Fibroblast of gingiva (primary cell): Measurements from ENCODE around the gene GRAP2.
A peak's percentile ranks its signal among the peaks of the same experiment; 100 is the strongest.
"Not testable (repeated sequence)": the region's sequence is repeated elsewhere in the genome, so short reads cannot be mapped to it uniquely, and the experiment has no call there.

Experiments
- DNase-seq: peaks from one replicate; pipeline ENCODE4 v3.0.0-alpha.2; 2011; ENCODE audit warnings: low read depth

Gene GRAP2

DNA sequence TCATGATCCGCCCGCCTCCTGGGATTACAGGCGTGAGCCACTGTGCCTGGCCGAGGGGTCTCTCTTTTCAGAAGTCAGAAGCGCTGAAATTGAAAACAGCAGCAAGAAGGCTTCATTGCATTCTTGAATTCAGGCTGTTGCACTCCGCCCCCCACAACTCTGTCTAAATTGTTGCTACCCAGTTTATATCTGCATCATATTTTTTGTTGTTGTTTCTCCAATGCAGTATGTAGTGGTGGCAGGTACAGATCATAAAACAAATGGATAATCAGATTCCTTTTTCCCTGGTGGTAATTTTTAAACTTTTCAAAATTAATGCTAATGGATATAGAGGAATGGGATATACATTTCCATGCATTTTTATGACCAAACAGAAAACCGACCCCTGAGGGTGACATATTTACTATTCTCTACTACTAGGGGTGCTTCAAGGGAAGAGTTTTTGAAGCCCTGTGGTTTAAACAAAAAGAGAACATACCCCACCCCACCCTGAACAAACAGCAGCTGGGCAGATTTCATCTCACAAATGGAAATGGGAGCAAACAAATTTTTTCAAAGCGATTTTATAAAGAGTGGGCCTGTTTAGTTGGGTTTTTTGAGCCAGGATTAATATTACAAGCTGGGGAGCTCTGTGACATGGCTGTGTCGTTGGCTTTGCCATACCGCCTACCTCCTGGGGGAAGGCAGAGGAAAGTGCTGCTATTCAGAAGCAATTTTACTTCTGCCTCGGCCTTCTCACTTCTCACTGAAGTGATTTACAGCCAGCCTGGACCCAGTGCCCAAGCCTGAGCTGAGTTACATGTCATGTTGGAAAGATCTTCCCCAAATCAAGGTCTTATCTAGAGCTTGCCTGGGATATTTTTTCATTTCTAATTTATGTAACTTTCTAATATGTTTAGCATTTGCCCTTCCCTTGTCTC, 43.3 kb downstream of the GRAP2 start:
- DNase-seq: no peak

DNA sequence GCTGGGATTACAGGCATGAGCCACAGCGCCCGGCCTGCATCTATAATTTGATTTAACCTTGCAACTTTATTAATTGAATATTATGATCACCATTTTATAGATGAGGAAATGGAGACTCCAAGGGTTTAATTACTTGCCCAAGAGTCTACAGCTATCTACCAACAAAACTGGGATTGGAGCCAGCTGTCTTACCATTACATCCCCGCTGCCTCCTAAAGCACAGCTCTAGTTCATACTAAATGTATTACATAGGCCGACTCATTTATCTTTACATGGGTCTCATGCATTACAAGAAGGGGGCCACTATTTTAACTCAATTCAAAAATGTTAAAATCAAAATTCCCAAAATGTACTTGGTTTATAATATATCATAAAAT, 45.2 kb downstream of the GRAP2 start:
- no peak for DNase-seq

DNA sequence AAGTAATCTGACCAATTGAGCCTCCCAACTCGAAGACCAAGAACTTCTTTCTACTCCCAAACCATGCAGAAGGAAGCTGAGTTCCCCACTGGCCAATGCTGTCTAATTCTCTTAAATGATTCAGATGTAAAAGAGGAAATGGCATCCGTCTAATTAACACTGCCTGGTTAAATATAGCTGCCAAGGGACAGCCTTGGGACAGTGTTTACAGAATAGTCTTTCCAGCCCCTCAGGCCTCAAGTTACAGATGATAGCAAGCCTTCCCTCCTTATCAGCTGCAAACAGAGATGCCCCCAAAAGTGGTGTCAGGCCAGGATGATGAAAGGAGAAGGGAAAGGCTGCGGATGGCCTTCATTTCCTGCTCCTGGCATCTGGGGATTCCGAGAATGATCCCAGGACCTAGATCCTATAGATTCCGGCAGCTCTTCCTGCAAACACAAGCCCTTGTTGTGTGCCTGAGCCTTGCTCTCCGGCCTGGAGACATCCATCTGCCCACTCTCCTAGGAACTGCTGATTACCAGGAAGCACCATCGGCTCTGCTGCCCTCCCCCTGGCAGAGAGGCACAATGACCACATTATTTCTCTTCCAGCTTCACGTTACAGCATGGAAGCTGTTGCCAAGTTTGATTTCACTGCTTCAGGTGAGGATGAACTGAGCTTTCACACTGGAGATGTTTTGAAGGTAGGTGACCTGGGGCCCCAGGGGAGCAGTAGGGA, 45.8 kb downstream of the GRAP2 start:
- no peak for DNase-seq

DNA sequence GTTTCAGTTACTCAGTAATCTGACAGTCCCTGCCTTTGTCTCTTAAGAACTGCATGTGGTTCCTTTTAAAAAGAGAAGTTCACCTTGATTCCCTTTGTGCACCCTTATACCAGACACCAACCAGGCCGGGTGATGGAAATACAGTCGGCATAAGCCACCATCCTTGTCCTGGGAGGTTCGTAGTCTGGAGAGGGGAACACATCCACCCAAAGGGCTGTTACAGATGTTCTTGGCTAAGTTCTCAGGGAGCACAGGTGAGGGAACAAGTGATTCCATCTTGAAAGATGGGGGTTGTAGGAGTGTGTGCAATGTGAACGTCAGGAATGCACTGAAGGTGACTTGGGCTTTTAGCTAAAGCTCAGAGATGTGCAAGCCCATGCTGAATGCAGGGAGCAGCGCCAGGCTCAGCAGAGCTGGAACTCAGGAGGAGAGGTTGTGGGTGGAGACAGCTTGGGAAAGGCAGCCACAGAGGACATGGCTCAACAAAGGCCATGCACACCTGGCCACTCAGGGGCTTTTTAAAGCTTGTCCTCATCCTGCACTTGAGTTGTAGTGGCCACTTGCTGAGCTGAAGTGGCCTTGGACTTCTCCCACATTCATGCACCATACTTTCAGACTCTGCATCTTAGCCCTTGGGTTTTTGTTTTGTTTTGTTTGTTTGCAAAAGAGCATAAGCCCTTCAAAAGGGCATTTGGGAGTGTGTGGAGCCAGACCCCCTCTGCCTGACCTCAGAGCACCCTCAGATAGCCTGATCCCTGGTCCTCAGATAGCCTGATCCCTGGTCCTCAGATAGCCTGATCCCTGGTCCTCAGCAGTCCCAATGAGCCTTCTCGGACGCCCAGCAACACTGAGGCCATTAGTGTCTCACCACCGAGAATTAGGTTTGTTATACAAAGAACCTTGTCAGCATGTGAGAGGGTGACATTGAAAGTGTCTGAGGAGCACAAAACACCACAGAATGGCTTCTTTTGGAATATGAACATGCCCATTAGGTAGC, 46.6 kb downstream of the GRAP2 start:
- no peak for DNase-seq

DNA sequence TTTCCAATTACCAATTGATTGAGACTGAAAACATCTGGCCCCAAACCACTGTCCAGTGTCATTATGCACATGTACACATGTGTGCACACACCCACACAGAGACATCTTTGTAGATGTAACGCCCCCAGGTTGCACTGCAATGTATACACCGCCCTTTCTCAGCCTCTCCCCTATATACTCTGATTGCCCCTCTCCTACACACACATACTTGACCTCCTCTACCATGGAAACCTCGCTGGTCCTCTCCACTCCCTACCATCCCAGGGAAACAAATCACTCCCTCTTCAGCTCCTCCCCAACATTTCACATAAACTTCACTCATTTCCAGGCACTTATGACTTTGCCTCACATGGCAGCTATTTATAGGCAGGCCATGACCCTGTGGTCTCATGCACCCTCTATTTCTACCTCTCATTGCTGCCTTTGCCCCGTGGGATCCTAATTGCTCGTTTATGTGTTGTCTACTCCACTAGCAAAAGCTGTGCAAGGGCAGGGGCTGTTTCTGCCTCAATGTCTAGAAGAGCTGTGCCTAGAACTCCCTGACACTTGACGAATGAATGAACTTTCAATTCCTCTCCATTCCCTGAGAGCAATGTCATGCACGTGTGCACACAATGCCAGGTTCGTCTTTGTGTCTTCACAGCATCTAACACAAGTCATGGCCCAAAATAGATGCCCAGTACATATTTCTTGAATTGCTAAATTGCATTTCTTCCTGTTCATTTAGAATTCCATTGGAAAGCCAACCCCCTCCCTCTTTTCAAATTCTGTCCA, 49.3 kb downstream of the GRAP2 start:
- no peak for DNase-seq

DNA sequence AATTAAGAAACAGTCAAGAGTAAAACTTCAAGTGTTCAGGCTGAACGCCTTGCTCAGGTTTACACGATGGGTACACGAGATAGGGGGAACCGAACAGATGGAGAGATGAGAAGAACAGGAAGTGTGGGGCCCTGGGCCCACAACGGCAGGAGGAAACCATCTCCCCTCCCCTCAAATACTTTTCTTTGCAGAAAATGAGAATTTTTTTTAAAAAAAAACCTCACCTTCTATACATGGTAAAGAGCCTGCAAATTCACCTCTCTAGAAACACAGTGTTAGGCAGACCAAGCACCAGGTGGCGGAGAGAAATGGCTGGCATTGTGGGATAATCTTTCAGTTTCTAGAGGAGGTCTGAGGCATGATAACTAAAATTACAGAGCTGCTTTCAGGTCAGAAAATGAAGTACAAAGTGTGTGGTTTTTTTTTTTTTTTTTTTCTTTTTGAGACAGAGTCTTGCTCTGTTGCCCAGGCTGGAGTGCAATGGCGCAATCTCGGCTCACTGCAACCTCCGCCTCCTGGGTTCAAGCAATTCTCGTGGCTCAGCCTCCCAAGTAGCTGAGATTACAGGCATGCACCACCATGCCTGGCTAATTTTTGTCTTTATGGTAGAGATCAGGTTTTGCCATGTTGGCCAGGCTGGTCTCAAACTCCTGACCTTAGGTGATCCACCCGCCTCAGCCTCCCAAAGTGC, 50.9 kb downstream of the GRAP2 start:
- DNase-seq: not testable (repeated sequence)

DNA sequence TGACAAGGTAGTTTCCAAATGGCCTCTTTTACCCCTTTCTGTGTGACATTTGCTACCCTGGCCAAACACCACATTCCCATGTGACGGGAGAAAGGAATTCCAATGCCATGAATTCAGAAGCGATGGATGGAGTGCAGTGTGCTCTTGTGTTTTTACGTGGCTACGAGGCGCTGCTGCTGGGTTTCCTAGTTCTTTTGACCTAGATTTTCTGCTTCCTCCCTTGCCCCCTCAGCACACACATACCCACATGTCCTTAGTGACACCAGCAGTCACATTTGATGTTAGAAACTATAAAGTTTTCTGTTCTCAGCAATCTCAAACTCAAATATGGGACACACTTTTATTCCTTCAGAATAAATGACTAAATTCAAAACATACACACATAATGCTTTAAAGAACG, 51.5 kb downstream of the GRAP2 start:
- no peak for DNase-seq

DNA sequence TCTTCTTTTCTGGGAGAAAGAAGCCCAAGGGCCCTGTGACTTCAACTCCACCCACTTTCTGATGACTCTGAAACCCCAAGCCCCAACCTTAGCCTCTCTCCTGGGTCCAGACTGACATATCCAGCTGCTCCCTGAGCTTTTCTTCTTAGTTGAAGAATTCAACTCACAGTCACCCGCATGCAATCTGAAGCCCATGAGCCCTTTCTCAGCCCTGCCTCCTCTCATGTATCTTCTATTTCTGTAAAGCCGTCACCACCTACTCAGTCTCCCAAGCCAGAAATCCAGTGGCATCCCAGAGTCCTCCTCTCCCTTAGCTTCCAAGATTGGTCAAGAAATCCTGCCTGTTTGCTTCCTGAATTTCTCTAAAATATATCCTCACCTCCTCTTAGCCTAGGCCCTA, 52.2 kb downstream of the GRAP2 start:
- no peak for DNase-seq

DNA sequence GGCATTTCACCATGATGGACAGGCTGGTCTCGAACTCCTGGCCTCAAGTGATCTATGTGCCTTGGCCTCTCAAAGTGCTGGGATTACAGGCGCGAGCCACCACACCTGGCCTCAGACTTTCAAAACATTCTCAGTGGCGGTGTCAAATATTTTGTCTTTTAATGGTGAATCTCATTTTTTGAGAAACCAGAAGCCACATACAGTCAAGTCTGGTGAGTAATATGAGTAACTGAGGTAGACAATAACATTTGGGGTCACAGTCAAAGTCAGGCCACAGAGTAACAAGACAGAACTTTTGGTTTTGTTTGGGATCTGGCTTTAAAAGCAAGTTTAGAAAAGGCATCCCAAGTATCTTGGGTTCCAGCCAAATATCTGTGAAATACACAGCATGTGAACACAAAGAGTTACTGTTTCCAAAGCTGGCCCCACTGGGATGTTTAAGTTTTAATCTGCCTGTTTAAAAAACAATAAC, 53.7 kb downstream of the GRAP2 start:
- DNase-seq: peak; percentile 33

DNA sequence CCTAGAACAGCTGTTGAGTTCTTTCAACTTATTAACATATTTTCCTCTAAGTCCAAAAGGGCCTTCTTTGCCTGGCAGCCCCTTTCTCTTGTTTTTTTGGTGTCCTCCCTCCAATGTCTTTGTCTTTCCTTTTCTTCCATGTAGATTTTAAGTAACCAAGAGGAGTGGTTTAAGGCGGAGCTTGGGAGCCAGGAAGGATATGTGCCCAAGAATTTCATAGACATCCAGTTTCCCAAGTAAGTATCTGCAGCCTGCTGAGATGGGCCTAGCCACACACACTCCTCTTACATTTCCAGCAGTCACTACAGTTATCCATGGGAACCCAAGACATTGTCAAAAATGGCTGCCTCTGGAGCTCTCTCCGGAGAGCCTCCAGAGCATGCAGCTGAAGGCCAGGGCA, 54.8 kb downstream of the GRAP2 start:
- no peak for DNase-seq

DNA sequence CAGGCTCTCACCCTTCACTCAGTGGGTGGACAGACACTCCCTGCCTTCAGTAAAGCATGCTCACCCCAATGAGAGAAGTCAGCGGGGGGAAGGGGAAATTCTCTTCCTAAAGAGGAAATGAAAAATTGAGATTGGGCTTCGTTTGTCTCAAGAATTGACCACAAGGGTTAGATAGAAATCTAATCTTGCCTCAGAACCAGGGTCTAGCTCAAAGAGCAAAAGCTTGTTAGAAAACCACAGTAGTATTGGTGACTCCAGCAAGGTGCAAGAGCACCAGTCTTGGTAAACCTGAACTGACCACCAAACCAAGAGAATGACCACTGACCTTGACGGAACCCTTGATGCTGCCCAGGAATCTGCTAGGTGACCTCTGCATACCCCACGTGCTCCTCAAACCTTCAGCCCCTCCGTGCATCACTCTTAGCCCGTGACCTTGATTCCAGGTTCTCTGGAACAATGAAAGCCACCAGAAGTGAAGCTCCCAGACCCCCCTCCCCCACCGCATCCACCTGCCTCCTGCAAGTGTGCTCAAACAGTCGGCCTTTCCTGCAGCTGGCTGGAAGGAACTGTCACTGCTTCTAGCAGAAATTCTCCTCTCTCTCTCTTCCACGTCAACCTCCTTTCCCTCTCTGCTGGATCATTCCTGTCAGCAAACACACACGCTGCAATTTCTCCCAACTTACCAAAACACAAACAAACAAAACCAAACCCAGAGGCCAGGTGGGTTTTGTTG, 56.2 kb downstream of the GRAP2 start:
- no peak for DNase-seq

DNA sequence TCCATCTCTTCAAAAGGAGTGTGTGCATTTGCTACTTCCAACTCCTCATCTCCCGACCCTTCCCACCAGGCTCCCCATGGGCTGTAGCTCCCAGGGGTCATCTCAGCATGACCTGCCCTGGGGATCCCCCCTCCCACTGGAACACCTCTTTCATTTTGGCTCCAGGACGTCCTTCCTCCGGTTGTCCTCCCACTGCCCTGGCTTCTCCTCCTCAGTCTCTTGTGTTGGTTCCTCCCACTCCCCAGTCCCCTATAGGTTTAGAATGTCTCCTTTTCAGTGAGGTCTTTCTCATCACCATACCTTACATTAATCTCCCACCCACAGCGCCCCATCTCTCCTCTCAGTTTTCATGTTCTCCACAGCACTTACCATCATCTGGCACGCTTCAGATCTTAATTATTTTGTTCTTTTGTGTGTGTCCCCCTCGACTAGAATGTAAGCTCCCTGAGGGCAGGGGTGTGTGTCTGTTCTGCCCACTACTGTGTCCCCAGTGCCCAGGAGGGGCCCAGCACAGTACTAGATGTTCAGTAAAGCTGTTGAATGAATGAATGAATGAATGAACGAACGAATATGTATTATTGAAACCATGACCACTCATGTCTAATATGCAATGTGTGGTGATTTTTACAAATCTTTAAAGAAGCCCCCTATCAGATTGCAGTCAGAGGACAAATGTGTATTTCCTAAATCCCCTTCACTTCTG, 57.3 kb downstream of the GRAP2 start:
- DNase-seq: no peak

DNA sequence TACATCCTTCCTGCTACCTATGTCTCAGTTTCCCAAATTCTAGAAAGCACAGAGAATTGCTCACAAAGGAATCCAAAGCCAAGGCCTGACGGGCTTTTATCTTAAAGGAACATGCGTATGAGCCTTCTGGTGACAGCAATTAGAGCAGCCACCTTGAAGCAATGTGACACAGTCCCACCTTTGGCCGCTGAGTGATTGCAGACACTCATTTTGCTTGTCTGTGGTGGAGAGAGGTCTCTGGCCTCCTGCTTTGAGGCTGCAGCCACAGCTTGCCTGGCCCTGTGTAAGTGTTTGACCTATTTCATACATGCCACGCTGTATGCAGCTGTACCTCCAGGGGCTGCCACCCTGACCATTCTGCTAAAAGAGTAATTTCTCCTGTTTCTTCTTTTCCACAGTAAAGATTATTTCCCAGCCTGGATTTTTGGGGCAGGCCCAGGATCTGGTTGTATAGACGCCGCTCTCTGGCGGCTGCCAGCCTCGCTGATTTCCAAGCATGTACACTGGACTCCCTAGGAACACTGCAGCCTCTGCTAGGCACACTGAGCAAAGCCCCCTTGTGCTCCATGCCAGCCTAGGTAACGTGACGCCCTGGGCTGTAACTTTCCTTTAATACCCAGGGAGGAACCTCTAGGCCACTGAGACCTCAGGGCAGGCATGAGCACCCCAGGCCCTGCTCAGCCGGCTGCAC, 58.2 kb downstream of the GRAP2 start:
- DNase-seq: no peak

DNA sequence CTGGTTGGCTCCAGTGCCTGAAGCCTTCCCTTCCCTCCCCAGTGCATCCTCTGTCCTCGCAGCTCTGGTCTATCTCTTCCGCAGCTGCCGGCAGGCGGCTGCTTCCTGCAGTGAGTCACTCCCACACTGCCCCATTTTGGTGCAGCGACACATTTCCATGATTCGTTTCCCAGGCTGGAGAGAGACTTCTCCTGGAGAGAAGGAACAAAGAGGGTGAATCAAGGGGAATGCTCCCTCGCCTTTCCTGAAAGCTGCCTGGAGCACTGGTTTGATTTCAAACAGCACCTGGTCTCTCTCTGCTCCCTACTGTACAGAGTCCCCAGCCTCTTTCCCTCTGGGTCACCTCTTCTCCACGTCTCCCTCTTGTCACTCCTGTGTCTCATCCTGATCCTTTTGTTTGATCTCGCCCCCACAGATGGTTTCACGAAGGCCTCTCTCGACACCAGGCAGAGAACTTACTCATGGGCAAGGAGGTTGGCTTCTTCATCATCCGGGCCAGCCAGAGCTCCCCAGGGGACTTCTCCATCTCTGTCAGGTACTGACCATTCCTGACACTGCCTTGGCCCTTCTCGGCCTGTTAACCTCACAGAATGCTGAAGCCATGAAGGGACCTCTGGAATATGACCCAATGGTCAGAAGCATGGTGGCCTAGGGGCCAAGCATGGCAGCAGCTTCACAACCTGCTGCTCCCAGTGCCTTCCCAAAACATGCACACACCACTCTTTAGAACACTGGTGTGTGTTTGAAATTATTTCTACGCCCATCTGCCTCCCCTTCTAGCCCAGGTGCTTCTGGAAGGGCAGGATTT, 59.0 kb downstream of the GRAP2 start, which contains the start of gene TMA7B:
TSS of gene TMA7B (plus strand) at position 758 of the 808 bp plus-strand sequence. CDS start 3,978 bp downstream, outside the sequence.
- no peak for DNase-seq

DNA sequence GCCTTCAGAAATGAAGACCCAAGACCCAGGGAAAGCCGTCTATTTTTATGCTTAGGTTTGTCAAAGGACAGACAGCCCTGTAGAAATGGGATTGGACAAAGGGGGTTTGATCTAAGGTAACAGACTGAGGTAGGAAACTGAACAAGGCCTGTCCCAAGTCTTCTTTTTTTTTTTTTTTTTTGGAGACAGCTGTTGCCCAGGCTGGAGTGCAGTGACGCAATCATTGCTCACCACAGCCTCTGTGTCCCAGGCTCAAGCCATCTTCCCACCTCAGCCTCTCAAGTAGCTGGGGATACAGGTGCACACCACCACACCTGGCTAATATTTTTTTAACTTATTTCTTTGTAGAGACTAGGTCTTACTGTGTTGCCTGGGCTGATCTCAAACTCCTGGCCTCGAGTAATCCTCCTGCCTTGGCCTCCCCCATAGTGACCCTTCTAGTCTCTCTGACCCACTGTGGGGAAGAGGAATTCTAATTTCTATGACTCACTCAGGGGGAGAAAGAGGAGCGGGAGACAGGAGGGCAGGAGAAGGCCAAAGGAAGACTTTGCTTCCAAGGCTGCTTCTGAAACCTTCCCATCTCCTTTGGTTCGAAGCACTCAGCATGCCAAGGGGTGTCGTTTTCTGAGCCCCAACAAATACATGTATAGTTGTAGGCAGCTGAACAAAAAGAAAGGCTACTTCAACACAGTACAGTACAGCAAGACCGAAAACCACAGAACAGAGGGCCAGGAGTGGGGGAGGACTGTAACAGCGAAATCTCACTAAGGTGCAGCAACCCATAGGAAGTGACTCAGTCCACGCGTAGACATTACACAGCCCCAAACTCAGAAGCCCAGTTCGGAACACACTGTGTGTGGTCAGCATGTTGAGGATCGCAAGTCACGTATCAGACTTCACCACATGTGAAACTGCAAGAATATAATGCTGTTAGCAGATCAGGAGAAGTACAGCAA, 60.2 kb downstream of the GRAP2 start:
- DNase-seq: no peak

DNA sequence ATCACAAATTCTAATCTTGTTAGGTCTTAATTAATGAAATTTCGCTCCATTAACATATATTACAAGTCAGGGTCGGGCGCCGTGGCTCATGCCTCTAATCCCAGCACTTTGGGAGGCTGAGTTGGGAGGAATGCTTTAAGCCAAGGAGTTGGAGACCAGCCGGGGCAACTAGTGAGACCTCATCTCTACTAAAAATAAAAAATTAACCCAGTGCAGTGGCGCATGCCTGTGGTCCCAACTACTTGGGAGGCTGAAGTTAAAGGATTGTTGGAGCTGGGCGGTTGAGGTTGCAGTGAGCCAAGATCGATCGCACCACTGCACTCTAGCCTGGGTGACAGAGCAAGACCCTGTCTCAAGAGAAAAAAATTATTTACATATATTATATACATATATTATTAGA, 61.2 kb downstream of the GRAP2 start:
- no peak for DNase-seq

DNA sequence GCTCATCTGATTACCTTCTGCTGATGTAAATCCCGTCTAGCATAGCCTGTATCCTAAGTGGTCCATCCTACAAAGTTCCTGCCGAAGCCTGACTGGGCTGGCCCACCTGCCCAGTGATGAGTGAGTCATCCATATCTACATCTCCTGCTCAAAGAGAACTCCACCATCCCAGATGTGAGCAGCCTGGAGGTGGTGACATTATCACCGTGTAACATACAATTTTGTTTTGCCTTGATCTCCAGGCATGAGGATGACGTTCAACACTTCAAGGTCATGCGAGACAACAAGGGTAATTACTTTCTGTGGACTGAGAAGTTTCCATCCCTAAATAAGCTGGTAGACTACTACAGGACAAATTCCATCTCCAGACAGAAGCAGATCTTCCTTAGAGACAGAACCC, 64.9 kb downstream of the GRAP2 start:
- DNase-seq: no peak
